Jurkat, Clone E6-1 (cell line): Measurements from ENCODE around the gene PRKACG.

Experiments used
- DNase-seq: peaks from one replicate; pipeline ENCODE4 v3.0.0-alpha.2; 2011; ENCODE audit warnings: low read depth, low spot score
- H3K4me3 ChIP-seq: 2 replicates; pipeline ENCODE4 v1.5.1; 2011; ENCODE audit warnings: mild to moderate bottlenecking, low read length, control low read depth, moderate library complexity

Gene PRKACG

DNA sequence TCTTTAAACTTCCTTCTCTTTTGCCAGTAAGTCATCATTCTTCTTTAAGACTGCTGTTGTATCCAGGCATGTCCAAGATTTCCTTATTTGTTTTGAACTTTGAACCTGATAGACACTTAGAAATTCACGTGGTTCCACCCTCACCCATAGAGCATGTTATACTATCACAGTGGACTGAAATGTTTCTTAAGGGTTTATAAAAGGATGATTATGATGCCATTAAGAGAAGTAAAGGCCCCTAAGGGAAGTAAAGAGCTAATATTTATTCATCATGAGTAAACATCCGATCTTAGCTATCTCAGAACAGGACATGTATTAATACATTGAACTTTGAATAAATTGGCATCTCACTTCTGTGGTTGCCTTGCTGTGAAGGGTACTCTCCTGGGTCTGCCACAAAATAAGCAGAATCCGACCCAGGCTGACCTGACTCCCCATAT is 49.8 kb downstream of the PRKACG start:
- no peak for DNase-seq
- H3K4me3 ChIP-seq: no peak overlapping the region

DNA sequence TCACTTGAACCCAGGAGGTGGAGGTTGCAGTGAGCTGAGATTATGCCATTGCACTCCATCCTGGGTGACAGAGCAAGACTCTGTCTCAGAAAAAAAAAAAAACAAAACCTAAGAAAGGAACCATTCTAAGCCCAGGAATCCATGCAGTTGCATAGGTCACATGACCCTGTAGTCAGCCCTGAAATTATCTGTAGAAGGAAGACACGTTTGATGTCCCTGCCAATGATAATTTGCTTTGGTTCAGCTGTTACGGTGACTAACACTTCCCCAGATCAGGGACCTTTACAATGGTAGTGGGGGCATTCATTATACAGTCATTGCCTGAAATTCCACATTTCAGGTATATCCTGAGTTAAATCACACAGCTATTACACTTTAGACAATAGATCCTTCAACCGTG is 50.5 kb downstream of the PRKACG start:
- H3K4me3 ChIP-seq: no peak overlapping the region
- DNase-seq: no peak
